IMR-90 (cell line): ENCODE results near the gene CCND1.

ENCODE experiments used
- CTCF ChIP-seq: conservative IDR thresholded peaks from 2 replicates; pipeline ENCODE4 v1.5.1; 2012; ENCODE audit warnings: mild to moderate bottlenecking, low read depth, low read length, improper control_type of control experiment
- FOS ChIP-seq: fragments of 150-350 bp; IDR thresholded peaks from 2 replicates; pipeline ENCODE4 v1.6.1; 2016; ENCODE audit warnings: low read depth, low read length
- MAFK ChIP-seq: IDR thresholded peaks from 2 replicates; pipeline ENCODE4 v1.6.1; 2012; ENCODE audit warnings: low read depth, low read length, improper control_type of control experiment
- MAZ ChIP-seq: IDR thresholded peaks from 2 replicates; pipeline ENCODE4 v1.6.1; 2012; ENCODE audit warnings: low read depth, mild to moderate bottlenecking, low read length, improper control_type of control experiment, moderate library complexity, borderline replicate concordance
- POLR2A ChIP-seq: IDR thresholded peaks from 2 replicates; pipeline ENCODE4 v1.6.1; 2012; ENCODE audit warnings: mild to moderate bottlenecking, low read depth, low read length
- RFX5 ChIP-seq: IDR thresholded peaks from 2 replicates; pipeline ENCODE4 v1.8.0; 2012; ENCODE audit warnings: low read depth, mild to moderate bottlenecking, low read length, moderate library complexity

GRCh38 chr11:69697469-69697843 is 56.5 kb downstream of the CCND1 start:
- TF ChIP-seq CTCF (no peak), FOS (no peak), RFX5 (no peak), POLR2A (no peak), MAFK (no peak), MAZ (no peak)
